NB4 (cell line): ENCODE measurements around the gene GALNT17.
"Not testable (repeated sequence)": the region's sequence is repeated elsewhere in the genome, so short reads cannot be mapped to it uniquely, and the experiment has no call there.

Source experiments
- DNase-seq: peaks from one replicate; pipeline ENCODE4 v3.0.0; 2010; ENCODE audit warnings: low read depth
- H3K4me3 ChIP-seq: one replicate; pipeline ENCODE4 v1.5.1; 2011; ENCODE audit warnings: mild to moderate bottlenecking, low read depth, low read length, moderate library complexity
- MYC ChIP-seq: IDR thresholded peaks from 2 replicates; pipeline ENCODE4 v1.6.1; 2011; ENCODE audit warnings: low read depth, low read length
- POLR2A ChIP-seq: IDR thresholded peaks from 2 replicates; pipeline ENCODE4 v1.6.1; 2011; ENCODE audit warnings: mild to moderate bottlenecking; ENCODE audit not compliant: insufficient read length; ENCODE audit errors: extremely low read depth
- TF ChIP-seq, protein P1 (sequence below): IDR thresholded peaks from one replicate; pipeline ENCODE4 v1.5.1; 2012; ENCODE audit warnings: low read depth, low read length
- TF ChIP-seq, protein P2 (sequence below): IDR thresholded peaks from 2 replicates; pipeline ENCODE4 v1.6.1; 2011; ENCODE audit warnings: low read depth, low read length

GALNT17 gene

DNA sequence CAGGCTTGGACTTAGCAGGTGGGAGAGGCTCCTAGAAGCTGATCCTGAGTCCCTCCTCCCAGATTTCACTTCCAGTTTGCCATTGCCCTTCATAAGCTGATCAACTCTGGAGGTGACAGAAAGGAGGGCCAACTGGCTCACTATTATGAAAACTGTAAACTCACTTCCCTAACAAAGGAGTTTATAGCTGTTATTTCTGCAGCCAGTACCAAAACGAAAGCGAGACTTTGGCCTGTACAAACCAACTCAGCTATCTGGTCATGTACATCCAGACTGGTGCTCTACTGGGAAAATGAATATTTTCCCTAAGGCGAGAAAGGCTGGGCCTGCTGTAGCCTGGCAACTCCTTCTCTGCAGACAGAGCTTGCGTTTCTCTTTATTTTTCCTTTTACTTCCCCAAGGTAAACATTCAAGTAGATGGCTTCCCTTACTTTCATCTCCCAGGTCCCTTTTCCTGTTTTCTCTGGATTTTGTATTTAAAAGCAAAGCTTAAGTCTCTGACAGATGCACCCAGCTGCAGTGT is 54.7 kb downstream of the GALNT17 start:
- TF ChIP-seq MYC, result no peak
- DNase-seq, result no peak
- H3K4me3 ChIP-seq, result no peak overlapping the region

DNA sequence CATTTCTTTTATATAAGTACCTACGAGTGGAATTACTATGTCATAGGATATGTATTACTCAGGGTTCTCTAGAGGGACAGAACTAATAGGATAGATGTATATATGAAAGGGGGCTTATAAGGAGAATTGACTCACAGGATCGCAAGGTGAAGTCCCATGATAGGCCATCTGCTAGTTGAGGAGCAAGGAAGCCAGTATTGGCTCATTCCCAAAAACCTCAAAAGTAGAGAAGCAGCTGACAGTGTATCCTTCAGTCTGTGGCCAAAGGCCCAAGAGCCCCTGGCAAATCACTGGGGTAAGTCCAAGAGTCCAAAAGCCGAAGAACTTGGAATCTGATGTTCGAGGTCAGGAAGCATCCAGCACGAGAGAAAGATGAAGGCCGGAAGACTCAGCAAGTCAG is 59.8 kb downstream of the GALNT17 start:
- TF ChIP-seq, protein P1, sequence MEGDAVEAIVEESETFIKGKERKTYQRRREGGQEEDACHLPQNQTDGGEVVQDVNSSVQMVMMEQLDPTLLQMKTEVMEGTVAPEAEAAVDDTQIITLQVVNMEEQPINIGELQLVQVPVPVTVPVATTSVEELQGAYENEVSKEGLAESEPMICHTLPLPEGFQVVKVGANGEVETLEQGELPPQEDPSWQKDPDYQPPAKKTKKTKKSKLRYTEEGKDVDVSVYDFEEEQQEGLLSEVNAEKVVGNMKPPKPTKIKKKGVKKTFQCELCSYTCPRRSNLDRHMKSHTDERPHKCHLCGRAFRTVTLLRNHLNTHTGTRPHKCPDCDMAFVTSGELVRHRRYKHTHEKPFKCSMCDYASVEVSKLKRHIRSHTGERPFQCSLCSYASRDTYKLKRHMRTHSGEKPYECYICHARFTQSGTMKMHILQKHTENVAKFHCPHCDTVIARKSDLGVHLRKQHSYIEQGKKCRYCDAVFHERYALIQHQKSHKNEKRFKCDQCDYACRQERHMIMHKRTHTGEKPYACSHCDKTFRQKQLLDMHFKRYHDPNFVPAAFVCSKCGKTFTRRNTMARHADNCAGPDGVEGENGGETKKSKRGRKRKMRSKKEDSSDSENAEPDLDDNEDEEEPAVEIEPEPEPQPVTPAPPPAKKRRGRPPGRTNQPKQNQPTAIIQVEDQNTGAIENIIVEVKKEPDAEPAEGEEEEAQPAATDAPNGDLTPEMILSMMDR, result no peak
- TF ChIP-seq, protein P2, sequence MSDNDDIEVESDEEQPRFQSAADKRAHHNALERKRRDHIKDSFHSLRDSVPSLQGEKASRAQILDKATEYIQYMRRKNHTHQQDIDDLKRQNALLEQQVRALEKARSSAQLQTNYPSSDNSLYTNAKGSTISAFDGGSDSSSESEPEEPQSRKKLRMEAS, result no peak
- TF ChIP-seq MYC, result no peak
- TF ChIP-seq POLR2A, result no peak
- H3K4me3 ChIP-seq, result no peak overlapping the region
- no peak for DNase-seq

DNA sequence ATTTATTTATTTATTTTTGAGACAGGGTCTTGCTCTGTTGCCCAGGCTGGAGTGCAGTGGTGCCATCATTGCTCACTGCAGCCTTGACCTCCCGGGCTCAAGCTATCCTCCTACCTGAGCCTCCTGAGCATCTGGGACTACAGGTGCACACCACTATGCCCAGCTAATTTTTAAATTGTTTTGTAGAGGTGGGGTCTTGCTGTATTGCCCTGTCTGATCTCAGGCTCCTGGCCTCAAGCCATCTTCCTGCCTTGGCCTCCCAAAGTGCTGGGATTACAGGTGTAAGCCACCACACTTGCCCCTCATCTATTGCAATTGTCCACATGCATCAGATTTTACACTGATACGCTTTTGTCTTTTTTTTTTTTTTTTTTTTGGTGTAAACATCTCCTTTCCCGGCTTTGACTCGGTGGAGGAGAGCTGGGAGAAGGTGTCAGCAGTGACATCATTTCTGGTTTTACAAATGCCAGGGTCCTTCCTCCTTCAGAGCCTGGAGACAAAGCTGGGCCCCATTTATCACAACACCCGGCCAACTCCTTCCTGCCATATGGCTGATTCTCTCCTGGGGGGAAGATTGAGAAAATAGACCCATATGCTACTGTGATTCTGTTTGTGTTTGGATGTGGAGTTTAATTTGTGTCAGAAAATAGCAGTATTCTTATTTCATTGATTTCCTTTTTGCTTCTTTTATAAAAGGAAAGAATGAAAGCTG is 61.3 kb downstream of the GALNT17 start:
- TF ChIP-seq, protein P2, result no peak
- TF ChIP-seq, protein P1, result no peak
- no peak for TF ChIP-seq POLR2A
- TF ChIP-seq MYC, result no peak
- no peak for DNase-seq
- no peak overlapping the region for H3K4me3 ChIP-seq

DNA sequence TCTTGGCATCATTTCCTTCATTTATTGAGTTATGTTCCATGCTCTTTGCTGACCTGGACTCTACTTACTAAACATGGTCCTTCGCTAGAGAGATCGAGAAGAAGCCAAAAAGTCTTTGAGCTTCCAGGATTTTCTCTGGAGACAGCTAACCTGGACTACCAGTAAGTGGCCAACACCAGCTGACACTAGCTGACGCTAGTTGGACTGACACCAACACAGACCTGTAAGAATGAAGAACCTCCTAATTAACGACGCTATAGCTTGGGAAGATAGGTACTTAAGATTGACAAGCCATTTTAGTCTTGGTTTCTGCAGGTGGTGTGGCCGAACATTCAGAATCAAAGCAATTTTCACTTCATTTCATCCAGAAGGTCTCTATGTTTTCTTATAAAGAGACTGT is 66.4 kb downstream of the GALNT17 start:
- TF ChIP-seq, protein P2, result no peak
- no peak overlapping the region for H3K4me3 ChIP-seq

DNA sequence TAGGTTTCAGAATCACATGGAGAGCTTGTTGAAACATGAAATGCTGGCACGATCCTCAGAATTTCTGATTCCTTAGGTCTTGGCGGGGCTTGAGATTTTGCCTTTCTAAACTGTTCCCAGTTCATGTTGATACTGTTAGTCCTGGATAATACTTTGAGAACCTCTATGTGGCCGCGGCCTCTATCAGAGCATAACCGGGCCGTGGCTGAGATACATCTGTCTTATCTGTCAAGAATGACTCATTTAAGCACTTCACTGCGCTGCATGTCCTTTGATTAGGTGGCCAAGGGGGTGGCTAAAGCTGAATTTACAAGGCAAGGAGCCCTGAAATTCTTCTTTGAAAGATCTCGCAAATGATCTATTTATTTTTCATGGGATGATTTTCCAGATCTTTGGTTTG is 66.9 kb downstream of the GALNT17 start:
- no peak overlapping the region for H3K4me3 ChIP-seq
- TF ChIP-seq POLR2A (no peak), MYC (no peak)
- TF ChIP-seq, protein P1, result no peak
- TF ChIP-seq, protein P2, result no peak
- no peak for DNase-seq

More for the DNA sequence above, 66.4 kb downstream of the GALNT17 start:
- no peak for DNase-seq

DNA sequence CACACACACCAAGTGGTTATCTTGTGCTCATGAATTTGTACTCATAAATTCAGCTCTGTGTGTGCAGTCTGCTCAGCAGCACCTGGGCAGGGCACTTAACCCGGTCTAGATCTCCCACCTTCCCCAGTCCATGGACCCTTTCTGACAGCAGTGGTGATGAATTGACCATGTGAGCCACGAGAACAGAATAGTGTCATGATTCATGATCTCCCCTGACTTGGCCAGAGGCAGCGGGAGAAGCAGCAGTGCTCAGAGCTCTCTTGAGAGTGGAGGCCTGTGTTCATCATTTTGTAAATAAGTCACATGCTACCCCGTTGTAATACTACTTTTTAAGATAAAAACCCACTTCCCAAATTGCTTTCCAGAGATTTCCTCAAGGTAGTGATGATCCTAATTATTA is 74.2 kb downstream of the GALNT17 start:
- TF ChIP-seq MYC (no peak), POLR2A (no peak)
- TF ChIP-seq, protein P2, result no peak
- TF ChIP-seq, protein P1, result no peak
- H3K4me3 ChIP-seq, result no peak overlapping the region
- DNase-seq, result no peak

DNA sequence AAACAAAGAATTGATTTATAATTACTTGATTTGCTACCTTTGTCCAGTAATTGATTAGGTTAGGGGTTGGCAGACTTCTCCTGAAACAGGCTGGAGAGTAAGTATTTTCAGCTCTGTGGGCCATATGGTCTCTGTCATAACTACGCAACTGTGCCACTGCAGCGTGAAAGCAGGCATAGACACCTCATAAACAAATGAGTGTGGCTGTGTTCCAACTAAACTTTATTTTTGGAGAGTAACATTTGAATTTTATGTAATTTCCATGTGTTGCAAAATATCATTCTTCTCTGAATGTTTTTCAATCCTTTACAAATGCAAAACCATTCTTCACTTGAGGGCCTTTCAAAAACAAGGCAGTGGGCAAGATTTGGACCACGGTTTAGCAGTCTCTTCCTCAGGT is 76.9 kb downstream of the GALNT17 start:
- TF ChIP-seq, protein P1, result no peak
- no peak for TF ChIP-seq POLR2A
- no peak for TF ChIP-seq MYC
- TF ChIP-seq, protein P2, result no peak
- no peak for DNase-seq
- no peak overlapping the region for H3K4me3 ChIP-seq

DNA sequence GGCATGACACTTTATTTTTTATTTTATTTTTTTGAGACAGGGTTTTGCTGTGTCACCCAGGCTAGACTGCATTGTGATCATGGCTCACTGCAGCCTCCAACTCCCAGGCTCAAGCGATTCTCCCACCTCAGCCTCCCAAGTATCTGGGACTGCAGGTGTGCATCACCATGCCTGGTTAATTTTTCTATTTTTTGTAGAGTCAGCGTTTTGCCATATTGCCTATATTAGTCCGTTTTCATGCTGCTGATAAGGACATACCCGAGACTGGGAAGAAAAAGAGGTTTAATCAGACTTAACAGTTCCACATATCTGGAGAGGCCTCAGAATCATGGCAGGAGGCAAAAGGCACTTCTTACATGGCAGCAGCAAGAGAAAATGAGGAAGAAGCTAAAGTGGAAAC is 77.5 kb downstream of the GALNT17 start:
- not testable (repeated sequence) for DNase-seq, H3K4me3 ChIP-seq
